GM18519 (cell line): ENCODE results near the gene GPT2.
"Not testable (repeated sequence)": the region's sequence is repeated elsewhere in the genome, so short reads cannot be mapped to it uniquely, and the experiment has no call there.

Experiments used
- ATAC-seq: cut with Tn5 transposase; IDR thresholded peaks from one replicate; pipeline ENCODE4 v1.9.1; 2021; ENCODE audit warnings: mild to moderate bottlenecking, moderate library complexity; ENCODE audit not compliant: unreplicated experiment, low FRiP score

Gene GPT2

DNA sequence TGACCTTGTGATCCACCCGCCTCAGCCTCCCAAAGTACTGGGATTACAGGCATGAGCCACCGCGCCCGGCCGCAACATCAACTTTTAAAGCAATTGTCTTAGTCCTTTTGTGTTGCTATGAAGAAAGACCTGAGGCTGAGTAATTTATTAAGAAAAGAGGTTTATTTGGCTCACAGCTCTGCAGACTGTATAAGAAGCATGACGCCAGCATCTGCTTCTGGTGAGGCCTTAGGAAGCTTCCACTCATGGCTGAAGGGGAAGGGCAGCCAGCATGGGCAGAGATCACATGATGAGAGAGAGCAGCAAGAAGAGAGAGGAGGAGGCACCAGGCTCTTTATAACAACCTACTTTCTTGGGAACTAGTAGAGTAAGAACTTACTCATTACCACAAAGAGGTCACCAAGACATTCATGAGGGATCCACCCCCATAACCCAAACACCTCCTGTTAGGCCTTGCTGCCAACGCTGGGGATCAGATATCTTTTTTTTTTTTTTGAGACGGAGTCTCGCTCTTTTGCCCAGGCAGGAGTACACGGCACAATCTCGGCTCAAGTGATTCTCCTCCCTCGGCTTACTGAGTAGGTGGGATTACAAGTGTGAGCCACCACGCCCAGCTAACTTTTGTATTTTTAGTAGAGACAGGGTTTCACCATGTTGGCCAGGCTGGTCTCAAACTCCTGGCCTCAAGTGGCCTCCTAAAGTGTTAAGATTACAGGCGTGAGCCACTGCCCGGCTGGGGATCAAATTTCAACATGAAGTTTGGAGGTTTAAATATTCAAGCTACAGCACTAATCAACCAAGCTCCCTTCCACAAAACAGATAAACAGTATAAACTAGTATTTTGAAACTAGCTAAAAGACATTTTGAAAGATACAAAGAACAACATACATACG is 21.4 kb upstream of the GPT2 start:
- no peak for ATAC-seq

DNA sequence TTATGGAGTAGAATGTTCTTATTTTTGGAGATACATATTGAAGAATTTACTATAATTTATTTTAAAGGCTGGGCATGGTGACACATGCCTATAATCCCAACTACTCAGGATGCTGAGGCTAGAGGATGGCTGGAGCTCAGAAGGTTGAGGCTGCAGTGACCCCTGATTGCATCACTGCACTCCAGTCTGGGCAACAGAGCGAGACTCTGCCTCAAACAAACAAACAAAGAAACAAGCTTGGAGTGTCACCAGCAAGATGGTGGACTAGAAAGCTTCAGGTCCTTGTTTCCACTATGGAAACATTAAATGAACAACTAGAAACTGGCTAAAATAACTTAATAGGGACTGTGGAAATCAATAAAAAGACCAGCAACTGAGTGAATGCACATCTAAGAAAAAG is 17.9 kb upstream of the GPT2 start:
- no peak for ATAC-seq

DNA sequence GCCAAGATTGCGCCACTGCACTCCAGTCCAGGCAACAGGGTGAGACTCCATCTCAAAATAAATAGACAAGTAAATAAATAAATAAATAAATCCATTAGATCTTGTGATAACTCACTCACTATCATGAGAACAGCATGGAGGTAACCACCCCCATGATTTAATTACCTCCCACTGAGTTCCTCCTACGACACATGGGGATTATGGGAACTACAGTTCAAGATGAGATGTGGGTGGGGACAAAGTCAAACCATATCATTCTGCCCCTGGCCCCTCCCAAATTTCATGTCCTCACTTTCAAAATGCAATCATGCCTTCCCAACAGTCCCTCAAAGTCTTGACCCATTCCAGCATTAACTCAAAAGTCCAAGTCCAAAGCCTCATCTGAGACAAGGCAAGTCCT is 16.7 kb upstream of the GPT2 start:
- ATAC-seq: not testable (repeated sequence)

DNA sequence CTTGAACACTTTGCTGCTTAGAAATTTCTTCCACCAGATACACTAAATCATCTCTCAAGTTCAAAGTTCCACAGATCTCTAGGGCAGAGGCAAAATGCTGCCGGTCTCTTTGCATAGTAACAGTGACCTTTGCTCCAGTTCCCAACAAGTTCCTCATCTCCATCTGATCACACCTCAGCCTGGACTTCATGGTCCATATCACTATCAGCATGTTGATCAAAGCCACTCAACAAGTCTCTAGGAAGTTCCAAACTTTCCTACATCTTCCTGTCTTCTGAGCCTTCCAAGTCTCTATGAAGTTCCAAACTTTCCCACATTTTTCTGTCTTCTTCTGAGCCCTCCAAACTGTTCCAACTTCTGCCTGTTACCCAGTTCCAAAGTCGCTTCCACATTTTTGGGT is 15.3 kb upstream of the GPT2 start:
- ATAC-seq: not testable (repeated sequence)

DNA sequence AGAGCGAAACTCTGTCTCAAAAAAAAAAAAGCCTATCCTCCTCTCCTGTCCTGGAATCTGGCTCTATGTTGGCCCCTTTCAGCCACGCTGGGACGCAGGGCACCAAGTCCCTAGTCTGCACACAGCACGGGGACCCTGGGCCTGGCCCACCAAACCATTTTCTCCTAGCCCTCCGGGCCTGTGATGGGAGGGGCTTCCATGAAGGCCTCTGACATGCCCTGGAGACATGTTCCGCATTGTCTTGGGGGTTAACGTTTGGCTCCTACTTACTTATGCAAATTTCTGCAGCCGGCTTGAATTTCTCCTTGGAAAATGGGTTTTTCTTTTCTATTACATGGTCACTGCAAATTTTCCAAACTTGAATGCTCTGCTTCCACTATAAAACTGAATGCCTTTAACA is 12.6 kb upstream of the GPT2 start:
- ATAC-seq: no peak

DNA sequence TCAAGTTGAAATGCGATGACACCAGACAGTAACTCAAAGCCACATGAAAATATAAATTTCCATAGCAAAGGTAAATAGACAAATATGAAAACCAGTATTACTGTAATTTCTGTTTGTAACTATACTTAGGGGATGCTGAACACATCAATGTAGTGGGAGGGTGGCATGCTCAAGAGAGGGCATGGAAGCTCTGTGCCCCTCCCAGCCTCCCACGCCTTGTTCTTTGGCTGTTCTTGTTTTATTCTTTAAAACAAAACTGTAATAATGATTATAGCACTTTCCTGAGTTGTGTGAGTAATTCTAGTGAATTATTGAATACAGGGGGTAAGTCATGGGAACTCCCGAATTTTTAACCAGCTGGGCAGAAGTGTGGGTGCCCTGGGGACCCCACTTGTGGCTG is 11.0 kb upstream of the GPT2 start:
- no peak for ATAC-seq

DNA sequence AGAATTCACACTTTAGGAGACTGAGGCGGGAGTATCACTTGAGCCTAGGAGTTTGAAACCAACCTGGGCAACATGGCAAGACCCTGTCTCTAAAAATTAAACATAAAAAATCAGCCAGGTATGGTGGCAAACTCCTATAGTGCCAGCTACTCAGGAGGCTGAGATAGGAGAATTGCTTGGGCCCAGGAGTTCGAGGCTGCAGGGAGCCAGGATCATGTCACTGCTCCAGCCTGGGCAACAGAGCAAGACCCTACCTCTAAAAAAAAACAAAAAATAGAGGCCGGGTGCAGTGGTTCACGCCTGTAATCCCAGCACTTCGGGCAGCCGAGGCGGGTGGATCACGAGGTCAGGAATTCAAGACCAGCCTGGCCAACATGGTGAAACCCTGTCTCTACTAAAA is 8.9 kb upstream of the GPT2 start:
- ATAC-seq: no peak

DNA sequence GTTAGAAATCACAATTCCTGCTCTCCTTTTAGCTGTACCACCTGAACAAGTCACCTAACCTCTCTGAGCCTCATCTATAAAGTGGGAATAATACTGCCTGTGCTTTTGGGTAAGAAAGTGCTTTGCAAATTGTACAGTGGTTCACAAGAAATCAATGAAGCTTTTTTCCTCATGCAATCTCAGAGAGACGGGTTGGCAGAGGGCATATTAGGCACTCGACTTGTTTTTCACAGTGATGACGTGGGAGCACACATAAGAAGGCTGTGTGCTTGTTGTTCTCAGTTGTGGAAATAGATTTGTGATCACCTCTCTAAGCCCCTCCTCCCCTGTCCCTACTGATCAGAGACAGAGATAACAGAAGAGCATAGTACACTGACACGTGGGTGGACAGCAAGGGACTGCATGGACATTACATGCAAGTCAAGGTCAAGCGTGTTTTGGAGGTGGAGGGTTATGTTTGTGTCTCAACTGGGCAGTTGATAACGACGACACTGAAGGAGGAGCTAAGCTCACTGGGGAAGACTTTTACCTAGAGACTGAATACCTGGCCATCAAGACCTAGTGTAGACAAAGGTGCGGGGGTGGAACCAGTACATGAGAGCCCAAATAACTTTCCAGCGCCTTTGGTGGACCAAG is 1.7 kb upstream of the GPT2 start:
- no peak for ATAC-seq

DNA sequence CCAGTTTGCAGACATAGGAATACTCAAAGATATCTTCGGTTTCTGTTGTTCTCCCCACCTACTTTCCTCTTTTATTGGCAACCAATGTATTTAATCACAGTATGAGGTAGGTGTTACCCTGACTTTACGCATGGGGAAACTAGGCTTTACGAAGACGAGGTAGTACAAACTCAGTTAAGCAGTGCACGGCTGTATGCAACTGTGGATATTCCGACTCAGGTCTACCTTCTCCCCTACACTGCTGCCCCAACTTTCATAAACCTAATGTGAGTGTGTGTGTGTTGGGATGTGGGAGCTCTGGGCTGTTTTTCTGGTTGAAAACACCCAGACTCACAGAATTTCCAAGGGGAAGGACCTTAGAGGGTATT is 1.2 kb upstream of the GPT2 start:
- ATAC-seq: no peak

DNA sequence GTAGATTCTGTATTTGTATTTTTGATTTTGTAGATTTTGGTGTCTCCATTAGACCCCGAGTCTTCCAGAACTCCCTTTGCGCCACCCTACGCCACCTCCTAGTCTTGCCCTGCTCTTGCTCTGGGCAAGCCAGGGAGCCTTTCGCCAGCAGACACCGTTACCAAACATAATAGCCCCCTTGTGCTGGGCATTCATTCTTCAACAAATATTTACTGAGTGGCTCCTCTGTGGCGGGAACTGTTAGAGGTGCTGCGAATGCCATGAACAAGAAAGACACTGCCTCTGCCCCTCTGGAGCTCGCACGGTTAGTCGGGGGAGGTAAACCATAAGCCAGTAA is 841 bp upstream of the GPT2 start:
- ATAC-seq: no peak

DNA sequence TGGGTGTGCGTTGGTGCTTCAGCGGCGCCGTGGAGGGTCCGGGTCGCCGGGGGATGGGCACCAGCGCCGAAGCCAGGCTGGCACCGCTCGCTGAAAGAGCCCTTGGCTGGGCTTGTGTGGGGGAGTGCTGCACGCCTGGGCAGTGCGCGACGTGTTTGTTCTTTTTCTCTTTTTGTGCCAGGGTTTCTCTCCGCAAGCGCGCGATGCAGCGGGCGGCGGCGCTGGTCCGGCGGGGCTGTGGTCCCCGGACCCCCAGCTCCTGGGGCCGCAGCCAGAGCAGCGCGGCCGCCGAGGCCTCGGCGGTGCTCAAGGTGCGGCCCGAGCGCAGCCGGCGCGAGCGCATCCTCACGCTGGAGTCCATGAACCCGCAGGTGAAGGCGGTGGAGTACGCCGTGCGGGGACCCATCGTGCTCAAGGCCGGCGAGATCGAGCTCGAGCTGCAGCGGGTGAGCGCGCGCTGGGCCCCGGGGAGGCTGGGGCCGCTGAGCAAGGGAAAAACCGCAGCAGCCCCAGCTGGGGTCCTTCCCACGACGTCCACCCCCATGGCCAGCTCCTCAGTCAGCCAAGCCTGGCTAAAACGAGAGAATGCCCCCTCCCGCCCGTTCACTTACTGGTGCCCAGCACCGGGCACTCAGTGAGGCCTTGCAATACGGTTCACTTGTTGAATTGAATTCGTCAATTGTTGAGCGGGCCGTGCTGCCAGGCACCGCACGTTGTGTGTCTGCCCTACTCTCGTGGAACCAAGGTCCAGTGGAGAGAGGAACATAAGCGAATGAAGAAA is 541 bp downstream of the GPT2 start:
- no peak for ATAC-seq

DNA sequence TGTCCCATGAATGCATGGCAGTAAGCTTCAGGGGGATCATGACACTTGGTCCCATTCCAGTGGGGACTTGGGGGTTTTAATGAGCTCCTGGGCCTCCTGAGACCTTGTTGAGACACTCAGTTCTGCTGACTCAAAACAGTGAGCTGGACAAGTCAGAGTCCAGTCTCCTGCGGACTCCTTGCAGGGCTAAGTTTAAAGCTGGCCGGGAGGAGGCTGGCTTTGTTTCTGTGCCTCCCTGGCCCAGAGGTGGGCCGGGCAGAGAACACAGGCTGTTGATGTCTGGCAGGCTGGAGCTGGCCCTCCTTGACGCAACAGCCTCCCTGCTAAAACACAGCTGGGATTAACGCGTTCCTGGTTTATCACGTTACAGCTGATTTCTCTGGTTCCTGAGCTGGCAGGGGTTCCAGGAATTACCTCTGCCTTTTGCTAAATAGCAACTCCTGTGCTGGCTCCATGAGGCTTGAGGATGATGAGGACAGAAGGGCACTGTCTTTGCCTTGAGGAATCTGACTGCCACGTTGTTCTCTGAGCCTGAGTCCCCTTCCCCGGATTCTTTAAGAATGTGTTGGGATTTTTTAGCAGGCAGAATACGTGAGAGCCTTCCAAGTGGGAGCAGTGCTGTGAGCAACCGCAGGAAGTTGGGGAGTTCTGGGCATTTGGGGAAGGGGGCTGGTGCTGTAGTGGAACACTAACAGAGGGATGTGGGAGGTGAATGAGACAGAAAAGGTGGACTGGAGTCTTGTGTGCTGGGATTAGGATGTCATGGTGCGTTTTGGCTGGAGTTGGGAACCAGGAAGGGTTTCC is 2.0 kb downstream of the GPT2 start:
- ATAC-seq: no peak

DNA sequence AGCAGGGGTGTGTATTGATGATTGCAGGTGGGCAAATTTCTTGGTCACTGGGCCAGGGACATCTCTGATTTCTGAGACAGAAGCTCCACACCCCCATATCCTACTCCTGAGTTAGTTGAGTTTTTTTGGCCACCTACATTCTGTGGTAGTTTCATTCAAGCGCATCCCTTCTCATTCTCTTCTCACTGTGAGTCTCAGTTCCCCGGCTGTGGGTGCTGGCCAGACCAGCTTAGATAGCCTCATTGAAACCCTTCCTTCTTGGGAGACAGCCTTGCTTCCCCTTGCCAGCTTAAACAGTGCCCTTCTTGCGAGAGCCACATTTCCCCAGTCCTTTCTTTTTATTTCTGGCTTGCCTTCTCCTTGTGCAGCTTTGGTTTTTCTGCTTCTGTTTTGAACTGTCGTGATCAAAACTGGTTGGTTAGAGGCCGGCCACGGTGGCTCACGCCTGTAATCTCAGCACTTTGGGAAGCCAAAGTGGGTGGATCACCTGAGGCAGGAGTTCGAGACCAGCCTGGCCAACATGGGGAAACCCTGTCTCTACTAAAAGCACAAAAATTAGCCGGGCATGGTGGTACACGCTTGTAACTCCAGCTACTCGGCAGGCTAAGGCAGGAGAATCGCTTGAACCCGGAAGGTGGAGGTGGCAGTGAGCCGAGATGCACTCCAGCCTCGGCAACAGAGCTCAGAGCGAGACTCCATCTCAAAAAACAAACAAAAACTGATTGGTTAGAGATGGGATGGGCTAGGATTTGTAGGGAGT is 2.8 kb downstream of the GPT2 start:
- no peak for ATAC-seq

DNA sequence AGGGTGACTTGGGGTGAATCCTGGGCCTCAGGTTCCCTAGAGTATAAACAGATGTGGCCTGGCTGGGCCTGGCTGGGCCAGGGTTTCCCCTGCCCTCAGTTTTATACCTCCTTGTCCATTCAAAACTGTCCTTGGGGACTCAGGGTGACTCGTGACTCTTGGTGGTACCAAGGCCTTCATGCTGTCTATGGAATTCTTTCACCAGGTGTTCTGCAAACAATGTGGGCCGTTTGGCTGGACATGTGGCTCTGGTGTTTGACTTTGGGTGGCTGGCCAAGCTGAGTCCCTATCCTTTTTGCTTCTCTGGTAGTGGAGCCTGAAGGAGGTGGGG is 3.3 kb downstream of the GPT2 start:
- no peak for ATAC-seq

DNA sequence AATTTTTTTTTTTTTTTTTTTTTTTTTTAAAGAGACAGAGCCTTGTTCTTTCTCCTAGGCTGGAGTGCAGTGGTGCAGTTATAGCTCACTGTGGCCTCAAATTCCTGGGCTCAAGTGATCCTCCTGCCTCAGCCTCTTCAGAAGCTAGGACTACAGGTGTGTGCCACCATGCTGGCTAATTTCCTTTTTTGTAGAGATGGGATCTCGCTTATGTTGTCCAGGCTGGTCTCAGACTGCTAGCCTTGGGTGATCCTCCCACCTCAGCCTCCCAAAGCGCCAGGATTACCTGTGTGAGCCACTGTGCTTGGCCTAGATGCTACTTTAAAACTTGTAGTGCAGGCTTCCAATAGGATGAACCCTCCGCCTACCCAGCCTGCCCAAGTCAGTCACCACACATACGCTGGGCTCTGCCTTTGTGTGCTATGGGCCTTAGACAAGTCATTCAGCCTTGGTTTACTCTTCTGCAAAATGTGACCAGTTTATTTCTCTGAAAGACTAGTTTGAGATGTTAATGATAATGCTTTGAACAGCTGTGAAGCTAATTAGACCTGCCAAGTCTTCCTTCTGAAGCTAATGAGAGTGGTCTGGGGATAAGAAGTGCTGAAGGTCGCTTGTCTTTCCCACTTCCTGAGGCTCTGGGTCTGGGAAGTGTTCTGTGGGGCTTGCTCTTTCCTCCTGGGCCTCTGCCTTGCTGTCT is 5.2 kb downstream of the GPT2 start:
- ATAC-seq: no peak

DNA sequence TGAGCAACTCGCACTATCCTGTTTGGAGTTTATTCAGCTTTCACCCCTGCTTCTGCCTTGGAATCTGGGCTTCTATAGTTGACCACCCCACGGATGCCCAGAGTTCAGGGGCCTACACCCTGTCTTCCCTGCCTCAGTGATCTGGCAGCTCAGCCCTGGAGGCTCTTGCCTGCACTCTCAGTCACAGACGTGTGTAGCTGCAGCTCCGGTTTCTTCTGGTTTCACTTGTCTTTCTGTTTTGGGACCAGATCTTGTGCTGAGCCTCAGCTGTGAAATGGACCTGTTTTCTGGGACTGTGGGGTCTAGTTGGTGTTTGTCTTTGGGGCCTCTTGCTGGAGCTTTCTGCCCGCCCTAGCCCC is 5.8 kb downstream of the GPT2 start:
- no peak for ATAC-seq

DNA sequence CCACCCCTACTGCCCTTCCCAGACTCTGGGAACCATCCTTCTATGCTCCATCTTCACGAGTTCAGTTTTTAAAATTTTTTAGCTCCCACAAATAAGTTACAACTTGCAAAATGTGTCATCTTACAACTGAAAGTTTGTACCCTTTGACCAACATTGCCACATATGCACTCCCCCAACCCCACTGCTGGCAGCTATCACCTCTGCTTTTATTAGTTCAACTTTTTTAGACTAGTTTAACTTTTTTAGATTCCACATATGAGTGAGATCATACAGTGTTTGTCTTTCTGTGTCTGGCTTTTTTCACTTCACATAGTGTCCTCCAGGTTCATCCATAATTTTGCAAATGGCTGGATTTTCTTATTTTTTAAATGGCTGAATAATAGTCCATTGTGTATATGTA is 7.7 kb downstream of the GPT2 start:
- ATAC-seq: no peak

DNA sequence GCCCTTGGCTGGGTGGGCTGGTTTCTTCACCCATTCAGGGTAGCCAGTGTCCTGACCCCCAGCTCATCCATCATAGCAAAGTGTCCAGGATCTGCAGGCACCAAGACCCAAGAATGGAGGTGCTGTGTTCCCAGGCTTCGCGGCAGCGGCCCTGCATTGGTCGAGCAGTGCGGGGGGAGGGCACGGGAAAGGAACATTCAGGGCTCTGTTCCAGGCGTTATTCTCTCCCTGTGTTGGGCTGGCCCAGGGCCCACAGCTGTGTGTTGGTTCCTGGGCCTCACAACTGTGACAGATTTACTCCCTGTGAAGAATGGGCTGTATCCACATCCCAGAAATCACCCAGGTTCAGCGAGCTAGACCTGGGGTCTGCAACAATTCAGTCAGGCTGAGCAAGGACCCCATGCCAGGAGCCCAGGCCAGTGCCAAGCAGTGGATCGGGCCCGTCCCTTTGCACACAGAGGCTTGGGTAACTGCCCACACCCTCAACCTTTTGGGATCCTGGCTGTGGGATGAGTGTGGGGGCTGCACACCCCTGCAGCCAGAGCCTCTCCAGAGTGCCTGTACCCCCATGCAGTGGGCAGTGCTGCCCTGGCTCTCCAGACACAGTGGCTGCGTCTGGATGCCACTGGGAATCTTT is 10.0 kb downstream of the GPT2 start:
- ATAC-seq: no peak
